ENCODE results near the gene PADI1. TPM values are rescaled to one million over a fixed set of nuclear protein-coding genes. Genes with fewer than 3 reads are reported as not detected.

PADI1 gene
- total RNA-seq, 1 experiment from 2014 or later, result 0.24 TPM

- Histone ChIP-seq H3T11ph (ENCODE audit: low read length) (no peak overlapping the region), H3K56ac (ENCODE audit: insufficient read length, low read depth, low read length) (no peak overlapping the region), H3K79me1 (ENCODE audit: insufficient read depth, low read depth, low read length, poor library complexity, severe bottlenecking) (no peaks in the 10 kb centered on the region), H2AK5ac (ENCODE audit: insufficient read length, low read length) (no peak overlapping the region), H2AFZ (ENCODE audit: low read length) (no peak overlapping the region), H3K18ac (ENCODE audit: insufficient read length, low read depth, low read length) (no peak overlapping the region), H3K23ac (ENCODE audit: insufficient read length, low read depth, low read length) (no peak overlapping the region), H2BK15ac (ENCODE audit: low read depth, low read length) (no peak overlapping the region), H2BK20ac (ENCODE audit: low read depth, low read length, poor library complexity, severe bottlenecking) (no peak overlapping the region), H3K23me2 (ENCODE audit: insufficient read length, low read depth, low read length, poor library complexity, severe bottlenecking) (no peaks in the 10 kb centered on the region), H3K14ac (ENCODE audit: insufficient read depth, low read length) (no peak overlapping the region), H3K9ac (ENCODE audit: extremely low read depth, insufficient read length, low read length) (no peak overlapping the region), H3K27ac (ENCODE audit: insufficient read length, low read depth, low read length) (no peak overlapping the region), H3K4me1 (ENCODE audit: insufficient read depth, low read length) (no peaks in the 10 kb centered on the region; the same call in 1 of the 2 replicates), H3K9me3 (ENCODE audit: control insufficient read depth, low read depth, low read length) (no peaks in the 10 kb centered on the region), H3K4me2 (ENCODE audit: insufficient read depth, insufficient read length, low read length) (no peak overlapping the region), H4K91ac (ENCODE audit: insufficient read length, low read depth, low read length) (no peak overlapping the region), H3K27me3 (ENCODE audit: insufficient read depth, low read length) (no peaks in the 10 kb centered on the region), H3K79me2 (ENCODE audit: insufficient read depth, low read length) (no peaks in the 10 kb centered on the region), H3K4ac (ENCODE audit: low read depth, low read length) (no peak overlapping the region), H4K20me1 (ENCODE audit: control insufficient read depth, insufficient read depth, insufficient read length) (no peaks in the 10 kb centered on the region), H2BK5ac (ENCODE audit: insufficient read length, low read length) (no peak overlapping the region), H2BK12ac (ENCODE audit: insufficient read length, low read depth, low read length) (no peak overlapping the region), H2BK120ac (ENCODE audit: low read depth, low read length, poor library complexity, severe bottlenecking) (no peak overlapping the region), H4K8ac (replicated peaks; ENCODE audit: insufficient read length, low read depth, low read length) (no peak overlapping the region), H4K5ac (ENCODE audit: insufficient read length, low read depth, low read length) (no peak overlapping the region)
- no peaks in the 10 kb centered on the region for H3K27me3 Mint-ChIP-seq (ENCODE audit: low read depth)
- WGBS (ENCODE audit: extremely low coverage, insufficient read length, low lambda C conversion rate), result no CpG with 5 or more reads among the region's 6 CpGs
- no peaks in the 10 kb centered on the region for H3K36me3 Mint-ChIP-seq (ENCODE audit: insufficient read depth in 1 of 3, low read depth in 3 of 3)
- H3K4me1 Mint-ChIP-seq, result peaks cover 9 to 10% of the 10 kb centered on the region in 2 experiments; a peak in 3 of 4 replicates
- no peak overlapping the region for H3K27ac Mint-ChIP-seq
- TF ChIP-seq CTCF (conservative IDR thresholded peaks at IDR 0.05), result no peak
- H3K4me3 Mint-ChIP-seq, result no peak overlapping the region
- DNase-seq, result no peak
- H3K9me3 Mint-ChIP-seq, result no peaks in the 10 kb centered on the region
Observed at GRCh38 chr1:17233675-17234320, 28.9 kb downstream of the PADI1 start.

Data from H9 (cell line).